NCI-H1092 treated with DMSO at 0.1 percent for 48 hours (cell line): ENCODE data around the gene BANP.
"Not testable (repeated sequence)": the region's sequence is repeated elsewhere in the genome, so short reads cannot be mapped to it uniquely, and the experiment has no call there.

Experiments used
- DNase-seq: peaks from one replicate; lab custom pipeline; 2025; lab: John Stamatoyannopoulos, UW

Gene BANP

GRCh38 chr16:88014954-88015805 is 63.9 kb downstream of the BANP start:
- no peak for DNase-seq

- DNase-seq = no peak
Measured at GRCh38 chr16:88015806-88016140, 64.5 kb downstream of the BANP start.

- not testable (repeated sequence) for DNase-seq
Measured at GRCh38 chr16:88016386-88016785, 65.2 kb downstream of the BANP start.

GRCh38 chr16:88016964-88017363 is 65.7 kb downstream of the BANP start:
- DNase-seq = no peak

GRCh38 chr16:88017587-88018101 is 66.4 kb downstream of the BANP start:
- no peak for DNase-seq

GRCh38 chr16:88018382-88018781 is 67.1 kb downstream of the BANP start:
- DNase-seq = not testable (repeated sequence)

GRCh38 chr16:88019041-88019820 is 68.0 kb downstream of the BANP start:
- DNase-seq = not testable (repeated sequence)

- DNase-seq = no peak
Measured at GRCh38 chr16:88019821-88020515, 68.7 kb downstream of the BANP start.

GRCh38 chr16:88020516-88020885 is 69.3 kb downstream of the BANP start:
- no peak for DNase-seq

GRCh38 chr16:88021041-88021970 is 70.1 kb downstream of the BANP start:
- DNase-seq = not testable (repeated sequence)

- DNase-seq = no peak
Measured at GRCh38 chr16:88022076-88023042, 71.1 kb downstream of the BANP start.

GRCh38 chr16:88023366-88023765 is 72.1 kb downstream of the BANP start:
- DNase-seq = no peak

- no peak for DNase-seq
Measured at GRCh38 chr16:88023786-88024185, 72.6 kb downstream of the BANP start.

GRCh38 chr16:88024491-88025085 is 73.4 kb downstream of the BANP start:
- DNase-seq = not testable (repeated sequence)

GRCh38 chr16:88025086-88025492 is 73.9 kb downstream of the BANP start:
- not testable (repeated sequence) for DNase-seq

GRCh38 chr16:88025828-88026555 is 74.8 kb downstream of the BANP start:
- not testable (repeated sequence) for DNase-seq

- DNase-seq = no peak
Measured at GRCh38 chr16:88026964-88027938, 76.0 kb downstream of the BANP start.
